NCI-H1694 treated with DMSO at 0.1 percent for 48 hours (cell line): ENCODE data around the gene MMADHC.

Experiments used
- DNase-seq: peaks from one replicate; lab custom pipeline; 2025; lab: John Stamatoyannopoulos, UW

The MMADHC gene

GRCh38 chr2:149556452-149556851 lies 31.1 kb downstream of the MMADHC start:
- DNase-seq, result no peak

- DNase-seq, result no peak
Observed at GRCh38 chr2:149552830-149553229, 34.7 kb downstream of the MMADHC start.

- DNase-seq, result no peak
Observed at GRCh38 chr2:149552226-149552625, 35.3 kb downstream of the MMADHC start.

- no peak for DNase-seq
Observed at GRCh38 chr2:149544692-149545091, 42.9 kb downstream of the MMADHC start.

- no peak for DNase-seq
Observed at GRCh38 chr2:149543845-149544244, 43.7 kb downstream of the MMADHC start.

- DNase-seq, result no peak
Observed at GRCh38 chr2:149540138-149540537, 47.4 kb downstream of the MMADHC start.

- no peak for DNase-seq
Observed at GRCh38 chr2:149538138-149538833, 49.3 kb downstream of the MMADHC start.

GRCh38 chr2:149537092-149537726 lies 50.4 kb downstream of the MMADHC start:
- DNase-seq, result no peak

GRCh38 chr2:149536649-149537048 lies 50.9 kb downstream of the MMADHC start:
- no peak for DNase-seq

GRCh38 chr2:149534674-149535073 lies 52.9 kb downstream of the MMADHC start:
- no peak for DNase-seq

- no peak for DNase-seq
Observed at GRCh38 chr2:149528983-149529382, 58.6 kb downstream of the MMADHC start.

- no peak for DNase-seq
Observed at GRCh38 chr2:149527998-149528755, 59.4 kb downstream of the MMADHC start.

GRCh38 chr2:149526689-149527088 lies 60.9 kb downstream of the MMADHC start:
- no peak for DNase-seq

GRCh38 chr2:149525323-149525722 lies 62.3 kb downstream of the MMADHC start:
- DNase-seq, result no peak
